GM12873 (cell line): ENCODE results near the gene KMT2B.

Source experiments
- CTCF ChIP-seq: IDR thresholded peaks from 2 replicates; pipeline ENCODE4 v1.5.1; 2012; ENCODE audit warnings: low read depth, mild to moderate bottlenecking, moderate library complexity, low read length, control low read depth; ENCODE audit not compliant: insufficient read depth; ENCODE audit errors: missing control alignments

Gene KMT2B

GRCh38 chr19:35719402-35720162 lies 1.8 kb downstream of the KMT2B start:
- no peak for TF ChIP-seq CTCF

GRCh38 chr19:35720163-35720524 lies 2.3 kb downstream of the KMT2B start:
- TF ChIP-seq CTCF, result no peak

- no peak for TF ChIP-seq CTCF
These were observed 2.8 kb downstream of the KMT2B start for GRCh38 chr19:35720648-35721047.

GRCh38 chr19:35721374-35721773 lies 3.6 kb downstream of the KMT2B start:
- no peak for TF ChIP-seq CTCF

GRCh38 chr19:35722461-35722860 lies 4.7 kb downstream of the KMT2B start:
- TF ChIP-seq CTCF, result no peak

GRCh38 chr19:35722897-35723296 lies 5.1 kb downstream of the KMT2B start:
- TF ChIP-seq CTCF, result no peak

GRCh38 chr19:35723671-35724070 lies 5.9 kb downstream of the KMT2B start:
- no peak for TF ChIP-seq CTCF
